ENCODE results near the gene HPD.
A peak's percentile ranks its signal among the peaks of the same experiment; 100 is the strongest.

HPD gene

GRCh38 chr12:121810234-121810817 lies 48.3 kb downstream of the HPD start:
- no peak for DNase-seq

GRCh38 chr12:121809712-121810116 lies 48.9 kb downstream of the HPD start:
- DNase-seq, result no peak

GRCh38 chr12:121808623-121809022 lies 50.0 kb downstream of the HPD start:
- DNase-seq, result no peak

- DNase-seq, result no peak
Observed at GRCh38 chr12:121807642-121808347, 50.9 kb downstream of the HPD start.

GRCh38 chr12:121806546-121807423 lies 51.9 kb downstream of the HPD start:
- peak; percentile 15 for DNase-seq

GRCh38 chr12:121806009-121806545 lies 52.6 kb downstream of the HPD start:
- no peak for DNase-seq

- no peak for DNase-seq
Observed at GRCh38 chr12:121805171-121806008, 53.3 kb downstream of the HPD start.

GRCh38 chr12:121804417-121805111 lies 54.1 kb downstream of the HPD start:
- DNase-seq, result no peak

- peak; percentile 41 for DNase-seq
Observed at GRCh38 chr12:121803861-121804416, 54.7 kb downstream of the HPD start, which contains the start of gene SETD1B. SETD1B (plus strand) TSS chr12:121804009; CDS start chr12:121804738, 729 bp downstream.

- peak; percentile 91 for DNase-seq
Observed at GRCh38 chr12:121802843-121803698, 55.6 kb downstream of the HPD start.

GRCh38 chr12:121802485-121802842 lies 56.2 kb downstream of the HPD start:
- DNase-seq, result no peak

GRCh38 chr12:121801595-121802484 lies 56.8 kb downstream of the HPD start:
- peak; percentile 94 for DNase-seq

- peak; percentile 45 for DNase-seq
Observed at GRCh38 chr12:121800694-121801594, 57.7 kb downstream of the HPD start.

- peak; percentile 45 for DNase-seq
Observed at GRCh38 chr12:121799842-121800693, 58.6 kb downstream of the HPD start.

- DNase-seq, result peak; percentile 78
Observed at GRCh38 chr12:121799156-121799841, 59.4 kb downstream of the HPD start.

GRCh38 chr12:121798787-121799155 lies 59.9 kb downstream of the HPD start:
- DNase-seq, result no peak
